ENCODE results near the gene GLOD4.

The GLOD4 gene

DNA sequence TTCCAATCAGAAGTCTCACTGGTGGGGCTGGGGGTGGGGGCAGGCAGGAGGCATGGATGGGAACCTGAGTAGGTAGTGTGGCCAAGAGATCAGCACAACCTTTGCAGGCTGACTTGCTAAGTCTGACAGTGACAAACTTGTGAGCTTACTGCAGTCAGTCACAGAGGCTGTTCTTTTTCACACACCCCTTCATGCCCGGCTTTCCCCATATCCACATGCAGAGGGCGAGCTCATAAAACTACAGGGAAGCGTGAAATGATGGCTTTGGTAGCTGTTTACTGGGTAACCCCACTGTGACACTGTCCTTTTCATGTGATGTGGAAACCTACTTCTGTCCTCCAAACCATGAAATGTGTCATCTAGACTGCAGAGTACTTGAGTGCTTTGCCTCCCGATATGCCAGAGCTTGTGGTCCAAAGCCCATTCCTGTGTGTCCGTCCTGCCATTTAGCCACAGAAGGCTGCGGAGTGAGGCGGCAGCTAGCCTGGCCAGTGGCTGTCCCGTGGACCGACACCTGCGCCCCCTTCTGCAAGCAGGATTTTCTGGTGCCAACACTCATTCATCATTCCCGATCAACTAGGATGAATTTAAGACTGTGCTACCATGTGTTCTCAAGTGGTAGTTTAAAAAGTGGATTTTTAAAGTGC lies 39.8 kb downstream of the GLOD4 start:
- DNase-seq (ENCODE audit: low read depth), result no peak

DNA sequence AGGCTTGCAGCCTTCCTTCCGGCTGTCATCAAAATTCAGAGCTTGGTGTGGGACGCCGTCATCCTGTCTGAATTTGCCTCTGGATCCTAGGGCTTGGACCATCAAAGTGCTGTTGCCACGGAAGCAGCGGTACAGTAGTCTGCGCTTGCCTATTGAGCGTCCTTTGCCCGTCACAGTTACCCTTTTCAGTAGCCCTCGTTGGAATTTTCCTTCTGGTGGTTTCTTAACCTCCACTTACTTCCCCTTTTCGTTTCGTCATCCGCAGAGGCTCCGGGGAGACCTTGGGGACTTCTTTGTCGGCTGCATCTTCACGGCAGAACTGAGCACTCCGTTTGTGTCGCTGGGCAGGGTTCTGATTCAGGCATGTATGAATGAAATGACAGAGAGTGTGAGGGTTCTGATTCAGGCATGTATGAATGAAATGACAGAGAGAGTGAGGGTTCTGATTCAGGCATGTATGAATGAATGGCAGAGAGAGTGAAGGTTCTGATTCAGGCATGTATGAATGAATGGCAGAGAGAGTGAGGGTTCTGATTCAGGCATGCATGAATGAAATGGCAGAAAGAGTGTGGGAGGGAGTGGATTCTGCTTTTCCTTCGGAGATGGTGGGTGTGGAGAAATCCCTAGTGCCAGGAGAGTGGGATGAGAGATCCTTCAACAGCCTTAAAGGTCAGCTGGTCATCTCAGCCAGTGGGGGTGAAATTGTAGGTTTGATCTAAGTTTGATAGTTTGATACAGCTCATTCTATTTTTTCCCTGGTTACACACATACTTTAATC lies 41.7 kb downstream of the GLOD4 start:
- no peak for DNase-seq (ENCODE audit: low read depth)

DNA sequence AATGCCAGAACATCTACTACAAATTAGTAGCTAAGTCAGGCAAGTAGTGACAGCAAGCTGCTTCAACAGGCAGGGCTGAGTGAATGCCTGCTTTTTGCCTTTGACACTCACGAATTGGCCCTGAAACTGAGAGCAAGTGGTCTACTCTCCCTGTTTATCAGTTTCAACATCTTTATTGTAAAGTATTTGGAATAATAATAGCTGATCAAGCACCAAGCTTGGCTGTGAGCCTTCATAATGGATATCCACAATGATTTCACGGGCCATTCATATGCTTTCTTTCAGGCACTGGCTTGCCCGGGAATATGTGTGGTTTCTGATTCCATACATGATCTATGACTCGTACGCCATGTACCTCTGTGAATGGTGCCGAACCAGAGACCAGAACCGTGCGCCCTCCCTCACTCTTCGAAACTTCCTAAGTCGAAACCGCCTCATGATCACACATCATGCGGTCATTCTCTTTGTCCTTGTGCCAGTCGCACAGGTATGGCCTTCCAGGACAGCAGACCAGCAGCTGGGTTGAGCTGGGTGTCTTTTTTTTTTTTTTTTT lies 44.4 kb downstream of the GLOD4 start:
- no peak for DNase-seq (ENCODE audit: low read depth)

DNA sequence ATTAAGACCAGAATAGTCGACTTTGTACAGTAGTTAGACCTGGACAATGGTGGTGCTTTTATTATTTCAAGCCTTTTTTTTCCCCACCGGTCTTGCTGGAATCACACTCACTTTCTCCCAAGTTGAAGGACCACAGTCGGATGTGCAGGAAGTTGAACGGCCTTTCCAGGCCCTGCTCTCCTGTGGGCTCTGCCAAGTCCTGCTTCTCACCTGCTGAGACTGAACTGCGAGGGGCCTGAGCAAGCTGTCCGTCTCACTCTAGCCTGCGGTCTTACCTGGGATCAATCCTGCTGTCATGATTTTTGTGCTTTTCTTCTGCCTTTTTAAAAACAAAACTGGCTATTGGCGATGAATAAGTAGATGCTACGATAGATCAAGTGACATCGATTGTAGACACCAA lies 48.3 kb downstream of the GLOD4 start:
- DNase-seq (ENCODE audit: low read depth), result no peak

DNA sequence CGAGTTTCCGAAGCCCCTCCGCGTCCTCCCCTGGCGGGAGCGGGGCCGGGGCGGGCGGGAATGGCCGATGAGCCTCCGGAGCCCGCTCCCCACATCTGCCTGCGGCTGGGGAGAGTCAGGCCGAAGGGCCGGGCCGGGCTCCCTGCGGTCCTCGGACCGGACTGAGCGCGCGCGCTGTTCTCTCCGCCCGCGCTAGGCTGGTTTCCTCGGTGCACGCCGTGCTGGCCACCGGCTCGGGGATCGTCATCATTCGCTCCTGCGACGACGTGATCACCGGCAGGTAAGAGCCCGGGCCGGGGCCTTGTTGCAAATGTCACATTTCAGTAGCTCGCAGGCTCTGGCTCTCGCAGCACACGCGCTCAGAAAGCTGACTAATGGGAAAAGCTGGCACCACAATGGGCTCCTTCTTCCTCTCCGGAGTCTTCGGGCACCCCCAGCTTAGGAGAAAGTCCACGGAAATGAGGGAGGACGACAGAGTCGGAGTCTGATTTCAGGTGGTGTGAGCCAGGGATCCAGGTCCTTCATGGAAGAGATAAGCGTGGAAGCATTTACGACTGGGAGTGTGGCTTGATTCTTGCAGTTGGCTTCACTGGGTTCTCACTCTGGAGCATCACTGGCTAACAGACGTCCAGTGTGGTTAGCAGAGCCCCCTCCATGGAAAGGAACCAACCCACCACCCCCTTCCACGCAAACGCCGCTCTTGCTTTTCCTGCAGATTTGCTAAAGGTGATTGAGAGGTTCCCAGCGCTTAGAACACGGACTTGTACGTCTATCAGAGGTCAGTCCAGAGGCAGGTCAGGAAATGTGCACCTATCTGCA lies 49.0 kb downstream of the GLOD4 start:
- peak; percentile 10 for DNase-seq (ENCODE audit: low read depth)

DNA sequence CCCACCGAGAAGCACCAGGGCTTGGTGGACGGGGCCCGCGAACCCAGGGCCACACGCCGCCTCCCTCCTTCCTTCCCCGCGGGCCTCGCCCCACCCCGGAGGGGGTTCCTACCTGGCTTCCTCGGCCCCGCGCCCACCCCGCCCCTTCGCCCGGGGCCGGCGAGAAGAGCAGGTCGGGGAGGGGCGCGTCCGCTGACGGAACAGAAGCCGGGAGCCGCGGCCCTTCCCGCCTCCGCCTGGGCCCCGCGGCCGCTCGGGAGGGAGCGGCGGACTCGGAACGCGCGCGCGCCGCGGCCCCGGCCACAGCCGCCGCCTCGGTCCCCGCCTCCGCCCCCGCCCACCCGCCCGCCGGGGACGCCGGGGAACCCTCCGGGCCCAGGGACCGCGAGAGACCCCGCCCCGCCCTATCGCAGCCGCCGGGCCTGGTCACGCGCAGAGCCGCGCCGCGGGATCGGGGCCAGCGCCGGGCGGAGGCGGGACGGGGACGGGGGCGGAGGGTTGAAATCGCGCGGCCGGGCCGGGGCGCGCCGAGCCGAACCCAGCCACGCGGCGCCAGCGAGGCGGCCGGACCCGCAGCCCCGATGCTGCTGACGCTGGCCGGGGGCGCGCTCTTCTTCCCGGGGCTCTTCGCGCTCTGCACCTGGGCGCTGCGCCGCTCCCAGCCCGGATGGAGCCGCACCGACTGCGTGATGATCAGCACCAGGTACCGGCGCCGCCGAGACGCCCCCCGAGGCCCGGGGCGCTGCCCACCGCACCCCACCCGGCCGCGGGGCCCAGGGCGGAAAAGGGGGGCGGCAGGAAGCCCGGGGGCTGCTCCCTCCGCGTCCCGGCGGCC lies 49.8 kb downstream of the GLOD4 start, which contains the start of gene TLCD3A:
TSS of gene TLCD3A (plus strand) at position 530 of the 835 bp plus-strand sequence. CDS start at position 582, 52 bp downstream.
- DNase-seq (ENCODE audit: low read depth), result peak; percentile 12

DNA sequence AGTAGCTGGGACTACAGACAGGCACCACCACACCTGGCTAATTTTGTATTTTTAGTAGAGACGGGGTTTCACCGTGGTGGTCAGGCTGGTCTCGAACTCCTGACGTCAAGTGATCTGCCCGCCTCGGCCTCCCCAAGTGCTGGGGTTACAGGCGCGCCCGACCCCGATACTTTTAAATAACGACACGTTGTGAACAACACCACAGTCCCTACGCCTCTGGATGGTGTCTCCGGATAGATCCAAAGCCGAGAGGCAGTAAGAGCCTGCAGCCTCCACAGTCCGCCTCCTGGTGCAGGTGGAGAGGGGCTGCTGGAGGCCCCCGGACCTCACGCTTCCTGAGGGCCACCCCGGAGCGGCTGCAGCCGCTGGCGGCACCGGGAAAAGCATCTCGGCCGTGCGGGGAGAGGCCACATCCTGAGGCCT lies 50.4 kb downstream of the GLOD4 start:
- no peak for DNase-seq (ENCODE audit: low read depth)

DNA sequence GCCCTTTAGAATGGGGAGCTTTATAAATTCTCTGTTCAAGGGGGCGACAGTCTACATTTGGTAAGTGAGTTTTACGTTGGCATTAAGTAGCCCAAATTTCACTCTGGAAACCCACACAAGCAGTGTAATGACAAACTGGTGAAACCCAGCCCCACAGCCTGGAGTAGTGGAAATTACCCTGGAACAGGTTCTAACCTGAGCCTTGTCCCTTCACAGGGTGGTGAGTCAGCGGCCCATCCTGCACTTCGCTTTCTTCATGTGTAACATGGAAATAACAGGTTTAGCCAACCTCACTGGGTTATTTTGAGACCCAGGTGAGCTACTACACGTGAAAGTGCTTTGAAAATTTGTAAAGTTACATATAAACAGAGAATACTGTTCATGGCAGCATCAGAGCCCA lies 53.2 kb downstream of the GLOD4 start:
- DNase-seq (ENCODE audit: low read depth), result no peak

DNA sequence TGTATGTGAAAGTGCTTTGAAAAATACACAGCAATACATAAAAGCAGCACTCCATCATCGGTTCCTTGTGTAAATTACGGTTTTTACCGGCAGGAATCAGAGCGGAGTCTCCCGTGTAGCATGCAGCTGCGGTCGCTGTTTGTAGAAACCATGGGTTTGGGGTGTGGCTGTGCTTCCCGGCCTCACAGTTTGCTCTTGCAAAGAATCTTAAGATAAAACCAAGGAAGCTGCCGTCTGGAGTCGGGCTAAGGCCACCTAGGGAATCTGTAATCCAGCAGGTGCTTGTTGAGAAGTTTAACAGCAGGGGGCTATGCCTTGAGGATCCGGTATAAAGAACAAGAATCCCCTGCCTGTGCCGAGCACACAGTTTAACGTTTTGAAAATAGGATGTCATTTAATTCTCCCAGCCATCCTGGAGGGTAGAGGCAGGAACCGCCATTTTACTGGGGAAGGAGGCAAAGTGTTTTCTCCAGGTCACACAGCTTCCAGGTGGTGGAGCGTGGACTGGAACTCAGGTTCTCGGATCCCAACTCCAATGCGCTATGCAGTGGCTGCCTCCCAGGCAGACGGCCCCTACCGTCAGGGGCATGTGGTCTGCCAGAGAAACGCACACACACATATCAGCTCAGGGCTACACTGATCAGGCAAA lies 55.7 kb downstream of the GLOD4 start:
- no peak for DNase-seq (ENCODE audit: low read depth)

DNA sequence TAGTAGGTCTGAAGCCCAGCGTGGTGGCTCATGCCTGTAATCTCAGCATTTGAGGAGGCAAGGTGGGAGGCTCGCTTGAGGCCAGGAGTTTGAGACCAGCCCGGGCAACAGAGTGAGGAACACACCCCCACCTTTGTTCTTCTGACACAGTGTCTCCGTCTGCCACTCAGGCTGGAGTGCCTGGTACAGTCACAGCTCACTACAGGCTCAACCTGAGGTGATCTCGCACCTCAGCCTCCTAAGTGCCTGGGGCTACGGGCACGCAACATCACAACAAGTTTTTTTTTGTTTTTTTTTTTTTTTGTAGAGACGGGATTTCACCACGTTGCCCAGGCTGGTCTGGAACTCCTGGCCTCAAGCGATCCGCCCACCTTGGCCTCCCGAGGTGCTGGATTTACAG lies 56.3 kb downstream of the GLOD4 start:
- DNase-seq (ENCODE audit: low read depth), result no peak

DNA sequence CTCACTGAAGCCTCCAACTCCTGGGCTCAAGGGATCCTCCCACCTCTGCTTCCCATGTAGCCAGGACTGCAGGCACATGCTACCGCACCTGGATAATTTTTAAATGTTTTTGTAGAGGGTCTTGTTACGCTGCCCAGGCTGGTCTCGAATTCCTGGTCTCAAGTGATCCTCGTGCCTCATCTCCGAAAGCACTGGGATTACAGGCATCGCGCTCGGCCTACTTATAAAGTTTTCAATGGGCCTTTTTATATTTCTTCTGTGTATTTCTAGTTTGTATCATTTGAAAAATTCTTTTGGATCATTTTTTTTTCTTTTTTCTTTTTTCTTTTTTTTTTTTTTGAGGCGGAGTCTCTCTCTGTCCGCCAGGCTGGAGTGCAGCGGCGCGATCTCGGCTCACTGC lies 57.0 kb downstream of the GLOD4 start:
- DNase-seq (ENCODE audit: low read depth), result no peak

DNA sequence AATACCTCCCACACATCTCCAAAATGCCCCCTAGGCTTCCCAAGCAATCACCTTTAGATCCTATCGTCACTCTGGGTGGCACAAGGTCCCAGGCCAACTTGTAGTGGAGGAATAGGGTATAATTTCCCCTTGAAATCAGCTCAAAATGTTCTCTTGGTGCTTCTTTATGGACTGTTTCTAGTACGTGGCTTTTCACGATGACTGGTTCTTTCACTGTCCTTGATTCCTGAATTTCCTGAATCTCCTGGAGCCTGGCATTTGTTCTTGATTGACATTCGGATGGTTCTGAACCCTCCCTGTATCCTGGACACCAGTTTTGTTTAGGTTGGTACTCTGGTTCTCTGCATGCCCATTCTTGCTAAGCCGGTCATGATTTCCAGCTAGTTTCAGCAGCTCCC lies 60.5 kb downstream of the GLOD4 start:
- DNase-seq (ENCODE audit: low read depth), result no peak

DNA sequence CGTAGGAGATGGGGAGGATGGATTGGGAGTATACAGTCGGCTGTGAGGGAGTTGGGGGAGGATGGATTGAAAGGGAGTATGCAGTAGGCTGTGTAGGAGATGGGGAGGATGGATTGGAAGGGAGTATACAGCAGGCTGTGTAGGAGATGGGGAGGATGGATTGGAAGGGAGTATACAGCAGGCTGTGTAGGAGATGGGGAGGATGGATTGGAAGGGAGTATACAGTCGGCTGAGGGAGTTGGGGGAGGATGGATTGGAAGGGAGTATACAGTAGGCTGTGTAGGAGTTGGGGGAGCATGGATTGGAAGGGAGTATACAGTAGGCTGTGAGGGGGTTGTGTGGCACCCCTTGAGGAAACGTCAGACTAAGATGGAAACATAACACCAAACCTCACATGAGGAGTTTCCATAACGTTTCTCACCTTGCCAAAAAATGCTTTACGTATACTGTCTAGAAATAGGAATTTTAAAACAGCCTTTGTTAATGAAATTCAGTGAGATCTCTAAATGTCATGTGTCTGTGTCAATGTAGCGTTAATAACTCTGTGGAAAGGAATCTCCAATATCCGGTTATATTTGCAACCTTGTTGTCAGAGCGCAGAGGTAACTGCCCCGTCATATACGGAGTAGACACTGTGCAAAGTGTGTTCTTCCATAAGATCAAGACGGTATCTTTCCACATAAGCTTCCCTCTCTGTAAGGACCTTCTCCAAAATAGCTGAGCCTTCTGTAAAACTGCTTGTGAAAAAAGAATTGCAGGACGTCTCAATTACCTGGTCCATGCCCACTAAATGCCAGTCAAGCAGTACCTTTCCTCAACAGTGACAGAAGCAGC lies 61.2 kb downstream of the GLOD4 start:
- no peak for DNase-seq (ENCODE audit: low read depth)

DNA sequence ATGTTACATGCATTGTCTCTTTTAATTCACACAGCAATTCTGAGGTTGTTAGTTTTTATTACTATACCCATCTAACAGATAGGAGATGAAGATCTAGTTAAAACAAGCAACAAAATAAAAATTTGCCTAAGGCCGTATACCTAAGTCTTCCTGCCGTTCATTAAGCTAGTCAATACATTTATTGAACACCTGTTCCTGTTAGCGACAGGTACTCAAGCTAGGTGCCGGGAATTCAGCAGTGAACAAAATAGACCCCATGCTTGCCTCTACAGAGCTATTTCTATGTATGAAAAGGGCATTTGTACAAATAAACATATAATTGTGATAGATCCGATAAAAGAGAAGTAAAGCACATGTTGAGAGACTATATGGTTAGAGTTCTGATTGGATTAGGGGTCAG lies 64.0 kb downstream of the GLOD4 start:
- no peak for DNase-seq (ENCODE audit: low read depth)

Measured in activated T-cell treated with anti-CD3 and anti-CD28 coated beads for 1 hour (primary cell).